GM13977 (cell line): ENCODE results near the gene VRK1.

Source experiments
- DNase-seq: peaks from one replicate; pipeline ENCODE4 v3.0.0; 2012; ENCODE audit warnings: low spot score
- in situ Hi-C: fragments of 300-500 bp; cut with MboI; formaldehyde crosslinking; loops from one replicate; pipeline ENCODE4 v1.12.0; 2022; ENCODE audit warnings: low sequenced_read_pairs, low pct_unique_long_range_greater_than_20kb, mixed read lengths, inconsistent platforms; ENCODE audit not compliant: unreplicated experiment
- TF ChIP-seq, protein P1 (sequence below): IDR thresholded peaks from 2 replicates; pipeline ENCODE4 v1.5.1; 2012; ENCODE audit warnings: mild to moderate bottlenecking, control low read depth; ENCODE audit not compliant: insufficient read depth; ENCODE audit errors: extremely low read depth, missing control alignments

Gene VRK1

GRCh38 chr14:96930526-96930925 lies 133.3 kb downstream of the VRK1 start:
- TF ChIP-seq, protein P1, sequence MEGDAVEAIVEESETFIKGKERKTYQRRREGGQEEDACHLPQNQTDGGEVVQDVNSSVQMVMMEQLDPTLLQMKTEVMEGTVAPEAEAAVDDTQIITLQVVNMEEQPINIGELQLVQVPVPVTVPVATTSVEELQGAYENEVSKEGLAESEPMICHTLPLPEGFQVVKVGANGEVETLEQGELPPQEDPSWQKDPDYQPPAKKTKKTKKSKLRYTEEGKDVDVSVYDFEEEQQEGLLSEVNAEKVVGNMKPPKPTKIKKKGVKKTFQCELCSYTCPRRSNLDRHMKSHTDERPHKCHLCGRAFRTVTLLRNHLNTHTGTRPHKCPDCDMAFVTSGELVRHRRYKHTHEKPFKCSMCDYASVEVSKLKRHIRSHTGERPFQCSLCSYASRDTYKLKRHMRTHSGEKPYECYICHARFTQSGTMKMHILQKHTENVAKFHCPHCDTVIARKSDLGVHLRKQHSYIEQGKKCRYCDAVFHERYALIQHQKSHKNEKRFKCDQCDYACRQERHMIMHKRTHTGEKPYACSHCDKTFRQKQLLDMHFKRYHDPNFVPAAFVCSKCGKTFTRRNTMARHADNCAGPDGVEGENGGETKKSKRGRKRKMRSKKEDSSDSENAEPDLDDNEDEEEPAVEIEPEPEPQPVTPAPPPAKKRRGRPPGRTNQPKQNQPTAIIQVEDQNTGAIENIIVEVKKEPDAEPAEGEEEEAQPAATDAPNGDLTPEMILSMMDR = no peak
- no peak for DNase-seq
- in situ Hi-C loops = no loop called here
